Activated CD4-positive, CD25-positive, alpha-beta regulatory T cell (primary cell): ENCODE results near the gene SGTA.
"Not testable (repeated sequence)": the region's sequence is repeated elsewhere in the genome, so short reads cannot be mapped to it uniquely, and the experiment has no call there.

Source experiments
- DNase-seq, 4 experiments: peaks; one replicate each; lab custom pipeline; 2025; lab: John Stamatoyannopoulos, UW

SGTA gene

GRCh38 chr19:2793126-2793525, 10.1 kb upstream of the SGTA start:
- DNase-seq, result no peak

- DNase-seq, result not testable (repeated sequence)
Observed at GRCh38 chr19:2792666-2793065, 9.6 kb upstream of the SGTA start.

GRCh38 chr19:2791876-2792275, 8.8 kb upstream of the SGTA start:
- DNase-seq, result no peak

- no peak for DNase-seq
Observed at GRCh38 chr19:2791440-2791839, 8.4 kb upstream of the SGTA start.

- no peak for DNase-seq
Observed at GRCh38 chr19:2790557-2791271, 7.6 kb upstream of the SGTA start.

- no peak for DNase-seq
Observed at GRCh38 chr19:2790194-2790556, 7.1 kb upstream of the SGTA start.

GRCh38 chr19:2788237-2788636, 5.2 kb upstream of the SGTA start:
- no peak for DNase-seq

- no peak for DNase-seq
Observed at GRCh38 chr19:2787115-2787514, 4.0 kb upstream of the SGTA start.

GRCh38 chr19:2785244-2785997, 2.3 kb upstream of the SGTA start, which contains the start of gene THOP1:
TSS of gene THOP1 (plus strand) at chr19:2785503. CDS start at chr19:2785663, 160 bp downstream.
- peak; percentile 96 to 98 (median 98) for DNase-seq

- no peak for DNase-seq
Observed at GRCh38 chr19:2783781-2784145, 690 bp upstream of the SGTA start.

- no peak for DNase-seq
Observed at GRCh38 chr19:2782329-2782935, 641 bp downstream of the SGTA start.

GRCh38 chr19:2780284-2780683, 2.8 kb downstream of the SGTA start:
- DNase-seq, result no peak

GRCh38 chr19:2779121-2779740, 3.8 kb downstream of the SGTA start:
- DNase-seq, result no peak

GRCh38 chr19:2777952-2778683, 5.0 kb downstream of the SGTA start:
- DNase-seq, result no peak

GRCh38 chr19:2775556-2776430, 7.3 kb downstream of the SGTA start:
- DNase-seq, result peak; percentile 36 to 46 (median 40)

- no peak for DNase-seq
Observed at GRCh38 chr19:2774953-2775555, 8.0 kb downstream of the SGTA start.

- DNase-seq, result no peak
Observed at GRCh38 chr19:2774083-2774679, 8.9 kb downstream of the SGTA start.

- DNase-seq, result no peak
Observed at GRCh38 chr19:2771786-2772674, 11.0 kb downstream of the SGTA start.
